Measurements from ENCODE around the gene ASPHD2.

DNA sequence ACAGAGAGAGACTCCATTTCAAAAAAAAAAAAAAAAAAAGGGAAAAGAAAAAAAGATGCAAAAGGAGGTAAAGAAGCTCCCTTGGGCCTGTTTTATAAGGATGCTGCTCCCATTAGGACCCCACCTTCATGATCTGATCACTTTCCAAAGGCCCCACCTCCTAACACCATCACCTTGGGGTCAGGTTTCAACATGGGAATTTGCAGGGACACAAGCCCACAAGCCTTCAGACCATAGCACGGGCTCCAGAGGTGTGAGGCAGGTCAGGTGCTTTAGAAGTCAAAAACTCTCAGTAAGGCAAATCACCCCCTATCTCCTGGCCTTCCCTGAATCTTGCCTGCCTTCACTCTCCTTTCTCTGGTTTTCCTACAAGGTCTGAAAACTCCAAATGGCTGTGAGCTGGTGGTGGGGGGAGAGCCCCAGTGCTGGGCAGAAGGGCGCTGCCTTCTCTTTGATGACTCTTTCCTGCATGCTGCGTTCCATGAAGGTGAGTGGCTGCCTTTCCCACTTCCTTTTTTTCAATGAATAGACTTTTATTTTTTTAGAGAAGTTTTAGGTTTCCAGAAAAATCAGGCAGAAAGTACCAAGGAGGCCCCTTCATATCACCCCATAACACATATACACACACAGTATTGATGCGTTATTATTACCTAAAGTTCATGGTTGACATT is 13.2 kb downstream of the ASPHD2 start:
- TF ChIP-seq, protein P1, sequence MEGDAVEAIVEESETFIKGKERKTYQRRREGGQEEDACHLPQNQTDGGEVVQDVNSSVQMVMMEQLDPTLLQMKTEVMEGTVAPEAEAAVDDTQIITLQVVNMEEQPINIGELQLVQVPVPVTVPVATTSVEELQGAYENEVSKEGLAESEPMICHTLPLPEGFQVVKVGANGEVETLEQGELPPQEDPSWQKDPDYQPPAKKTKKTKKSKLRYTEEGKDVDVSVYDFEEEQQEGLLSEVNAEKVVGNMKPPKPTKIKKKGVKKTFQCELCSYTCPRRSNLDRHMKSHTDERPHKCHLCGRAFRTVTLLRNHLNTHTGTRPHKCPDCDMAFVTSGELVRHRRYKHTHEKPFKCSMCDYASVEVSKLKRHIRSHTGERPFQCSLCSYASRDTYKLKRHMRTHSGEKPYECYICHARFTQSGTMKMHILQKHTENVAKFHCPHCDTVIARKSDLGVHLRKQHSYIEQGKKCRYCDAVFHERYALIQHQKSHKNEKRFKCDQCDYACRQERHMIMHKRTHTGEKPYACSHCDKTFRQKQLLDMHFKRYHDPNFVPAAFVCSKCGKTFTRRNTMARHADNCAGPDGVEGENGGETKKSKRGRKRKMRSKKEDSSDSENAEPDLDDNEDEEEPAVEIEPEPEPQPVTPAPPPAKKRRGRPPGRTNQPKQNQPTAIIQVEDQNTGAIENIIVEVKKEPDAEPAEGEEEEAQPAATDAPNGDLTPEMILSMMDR (IDR thresholded peaks at IDR 0.05; ENCODE audit: borderline replicate concordance, extremely low read depth, low read length, poor library complexity, severe bottlenecking) = no peak
- TF ChIP-seq EZH2 (IDR thresholded peaks at IDR 0.05; ENCODE audit: borderline replicate concordance, low read depth, low read length, severe bottlenecking) = no peak
